K562 (cell line): ENCODE measurements around the gene GPN1. TPM values are rescaled to one million over a fixed set of nuclear protein-coding genes. Genes with fewer than 3 reads are reported as not detected.

Source experiments
- CBX2 ChIP-seq: fragments of 200-600 bp; sonication (generic); IDR thresholded peaks from one replicate; pipeline ENCODE4 v1.6.1; 2012; ENCODE audit warnings: mild to moderate bottlenecking, low read length, inconsistent platforms; ENCODE audit not compliant: insufficient read depth, poor library complexity, severe bottlenecking
- HCFC1 ChIP-seq: IDR thresholded peaks from 2 replicates; pipeline ENCODE4 v1.6.1; 2012; ENCODE audit warnings: low read depth, low read length, improper control_type of control experiment
- LCOR ChIP-seq: sonication (generic); formaldehyde crosslinking; IDR thresholded peaks from 2 replicates; pipeline ENCODE4 v1.8.0; 2022; ENCODE audit warnings: mild to moderate bottlenecking, missing genetic modification reagents
- MNT ChIP-seq, 2 experiments: fragments of 450-650 bp; conservative IDR thresholded peaks; 2 replicates each; pipeline ENCODE4 v1.6.1; 2017; ENCODE audit warnings: mild to moderate bottlenecking in 2 of 2, moderate library complexity in 2 of 2
- MTF1 ChIP-seq: fragments of 250-450 bp; sonication (Bioruptor Pico); IDR thresholded peaks from 2 replicates; pipeline ENCODE4 v1.9.0; 2021; ENCODE audit warnings: moderate library complexity, mild to moderate bottlenecking, inconsistent platforms, borderline replicate concordance
- PPARD ChIP-seq: fragments of 250-450 bp; sonication (Bioruptor Pico); IDR thresholded peaks from 2 replicates; pipeline ENCODE4 v1.8.0; 2022; ENCODE audit warnings: inconsistent platforms, mild to moderate bottlenecking, moderate library complexity
- PTRF ChIP-seq: fragments of 450-650 bp; IDR thresholded peaks from 2 replicates; pipeline ENCODE4 v1.6.1; 2016; ENCODE audit warnings: mild to moderate bottlenecking, missing genetic modification characterization, missing compliant biosample characterization
- SUPT5H ChIP-seq: fragments of 450-650 bp; IDR thresholded peaks from 2 replicates; pipeline ENCODE4 v1.6.1; 2016
- USF2 ChIP-seq: sonication (generic); formaldehyde crosslinking; IDR thresholded peaks from 2 replicates; pipeline ENCODE4 v1.5.0; 2020; ENCODE audit warnings: missing genetic modification reagents
- ZC3H4 ChIP-seq: sonication (generic); formaldehyde crosslinking; IDR thresholded peaks from 2 replicates; pipeline ENCODE4 v1.9.0; 2021; ENCODE audit warnings: missing genetic modification reagents, borderline replicate concordance
- ZNF778 ChIP-seq: fragments of 450-650 bp; formaldehyde crosslinking; IDR thresholded peaks from 2 replicates; pipeline ENCODE4 v1.4.0; 2020; ENCODE audit warnings: mild to moderate bottlenecking, moderate library complexity
- polyA plus RNA-seq, 8 experiments: library from polyadenylated mRNA; depleted of rRNA in 4 of 8; stranded (reverse) in 5 of 8; unstranded in 3 of 8; fragments of >200 nt; fragmentation: Nextera tagmentation in 2 of 8; fragmentation: Illumina TruSeq in 1 of 8; extraction: Ambion mirVana in 2 of 8; extraction: Trizol in 1 of 8; gene quantifications; 2 replicates each; pipeline versions ENCODE4 v1.2.1 to v1.2.3, GENCODE V29; 2011 to 2014; ENCODE audit warnings: inconsistent platforms in 1 of 8, missing spikeins in 1 of 8
- total RNA-seq, 7 experiments: library from RNA; depleted of rRNA in 6 of 7; stranded (reverse); fragments of >200 nt in 6 of 7; fragmentation: Illumina TruSeq in 2 of 7; extraction: Trizol in 2 of 7; gene quantifications; 2 replicates each; pipeline versions ENCODE4 v1.2.1 to v1.2.3, GENCODE V29; 2011 to 2021; ENCODE audit warnings: low replicate concordance in 1 of 7
- TF ChIP-seq, protein P1 (sequence below), 2 experiments: fragments of 450-650 bp; IDR thresholded peaks; 2 replicates each; pipeline ENCODE4 v1.6.1; 2016; ENCODE audit warnings: mild to moderate bottlenecking in 2 of 2, borderline replicate concordance in 1 of 2, low read depth in 1 of 2, moderate library complexity in 1 of 2
- TF ChIP-seq, protein P2 (sequence below): sonication (generic); formaldehyde crosslinking; IDR thresholded peaks from 2 replicates; pipeline ENCODE4 v1.8.0; 2022; ENCODE audit warnings: mild to moderate bottlenecking, missing genetic modification reagents
- TF ChIP-seq, protein P3 (sequence below): fragments of 450-650 bp; IDR thresholded peaks from 2 replicates; pipeline ENCODE4 v1.6.1; 2017; ENCODE audit warnings: mild to moderate bottlenecking, moderate library complexity

Gene GPN1
- total and polyA plus RNA-seq, 9 of the 15 experiments (the other 6 are each of a cell fraction or from before 2014, with no cell fraction given): 23.4 to 171 (median 48.2) TPM

DNA sequence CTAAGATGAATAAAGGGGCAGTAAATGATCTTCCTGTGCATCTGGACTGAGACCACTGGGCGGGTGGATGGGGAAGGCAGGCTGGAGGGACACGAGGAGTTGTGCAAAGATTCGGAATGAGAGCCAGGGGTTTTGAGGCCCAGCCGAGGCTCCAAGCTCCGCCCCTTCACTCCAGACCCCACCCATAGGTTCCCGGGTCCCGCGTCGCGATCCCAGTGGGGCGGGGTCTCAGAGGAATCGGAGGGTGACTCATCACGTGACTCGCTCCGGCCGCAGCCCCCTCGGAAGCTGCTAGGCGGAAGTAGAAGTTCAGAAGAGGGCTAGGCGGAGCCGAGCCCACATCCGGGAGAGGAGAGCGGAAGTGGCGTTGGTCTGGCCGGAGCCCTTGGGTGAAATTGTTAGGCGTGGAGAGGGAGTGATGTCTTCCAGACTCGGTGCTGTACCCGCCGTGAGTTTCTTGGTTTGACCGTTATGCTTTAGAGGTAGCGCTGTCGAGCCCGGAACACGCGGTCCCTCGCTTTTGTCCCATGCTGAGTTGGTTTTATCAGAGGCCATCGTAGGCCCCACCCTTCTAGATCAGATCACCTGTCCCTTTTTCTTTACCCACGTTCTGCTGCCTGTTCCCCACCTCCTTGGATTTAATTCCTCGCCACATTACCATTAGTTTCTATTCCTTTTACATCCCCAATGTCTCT is 46.0 kb upstream of the GPN1 start, which contains the start of gene ZNF512 (continued):
- TF ChIP-seq, protein P1, sequence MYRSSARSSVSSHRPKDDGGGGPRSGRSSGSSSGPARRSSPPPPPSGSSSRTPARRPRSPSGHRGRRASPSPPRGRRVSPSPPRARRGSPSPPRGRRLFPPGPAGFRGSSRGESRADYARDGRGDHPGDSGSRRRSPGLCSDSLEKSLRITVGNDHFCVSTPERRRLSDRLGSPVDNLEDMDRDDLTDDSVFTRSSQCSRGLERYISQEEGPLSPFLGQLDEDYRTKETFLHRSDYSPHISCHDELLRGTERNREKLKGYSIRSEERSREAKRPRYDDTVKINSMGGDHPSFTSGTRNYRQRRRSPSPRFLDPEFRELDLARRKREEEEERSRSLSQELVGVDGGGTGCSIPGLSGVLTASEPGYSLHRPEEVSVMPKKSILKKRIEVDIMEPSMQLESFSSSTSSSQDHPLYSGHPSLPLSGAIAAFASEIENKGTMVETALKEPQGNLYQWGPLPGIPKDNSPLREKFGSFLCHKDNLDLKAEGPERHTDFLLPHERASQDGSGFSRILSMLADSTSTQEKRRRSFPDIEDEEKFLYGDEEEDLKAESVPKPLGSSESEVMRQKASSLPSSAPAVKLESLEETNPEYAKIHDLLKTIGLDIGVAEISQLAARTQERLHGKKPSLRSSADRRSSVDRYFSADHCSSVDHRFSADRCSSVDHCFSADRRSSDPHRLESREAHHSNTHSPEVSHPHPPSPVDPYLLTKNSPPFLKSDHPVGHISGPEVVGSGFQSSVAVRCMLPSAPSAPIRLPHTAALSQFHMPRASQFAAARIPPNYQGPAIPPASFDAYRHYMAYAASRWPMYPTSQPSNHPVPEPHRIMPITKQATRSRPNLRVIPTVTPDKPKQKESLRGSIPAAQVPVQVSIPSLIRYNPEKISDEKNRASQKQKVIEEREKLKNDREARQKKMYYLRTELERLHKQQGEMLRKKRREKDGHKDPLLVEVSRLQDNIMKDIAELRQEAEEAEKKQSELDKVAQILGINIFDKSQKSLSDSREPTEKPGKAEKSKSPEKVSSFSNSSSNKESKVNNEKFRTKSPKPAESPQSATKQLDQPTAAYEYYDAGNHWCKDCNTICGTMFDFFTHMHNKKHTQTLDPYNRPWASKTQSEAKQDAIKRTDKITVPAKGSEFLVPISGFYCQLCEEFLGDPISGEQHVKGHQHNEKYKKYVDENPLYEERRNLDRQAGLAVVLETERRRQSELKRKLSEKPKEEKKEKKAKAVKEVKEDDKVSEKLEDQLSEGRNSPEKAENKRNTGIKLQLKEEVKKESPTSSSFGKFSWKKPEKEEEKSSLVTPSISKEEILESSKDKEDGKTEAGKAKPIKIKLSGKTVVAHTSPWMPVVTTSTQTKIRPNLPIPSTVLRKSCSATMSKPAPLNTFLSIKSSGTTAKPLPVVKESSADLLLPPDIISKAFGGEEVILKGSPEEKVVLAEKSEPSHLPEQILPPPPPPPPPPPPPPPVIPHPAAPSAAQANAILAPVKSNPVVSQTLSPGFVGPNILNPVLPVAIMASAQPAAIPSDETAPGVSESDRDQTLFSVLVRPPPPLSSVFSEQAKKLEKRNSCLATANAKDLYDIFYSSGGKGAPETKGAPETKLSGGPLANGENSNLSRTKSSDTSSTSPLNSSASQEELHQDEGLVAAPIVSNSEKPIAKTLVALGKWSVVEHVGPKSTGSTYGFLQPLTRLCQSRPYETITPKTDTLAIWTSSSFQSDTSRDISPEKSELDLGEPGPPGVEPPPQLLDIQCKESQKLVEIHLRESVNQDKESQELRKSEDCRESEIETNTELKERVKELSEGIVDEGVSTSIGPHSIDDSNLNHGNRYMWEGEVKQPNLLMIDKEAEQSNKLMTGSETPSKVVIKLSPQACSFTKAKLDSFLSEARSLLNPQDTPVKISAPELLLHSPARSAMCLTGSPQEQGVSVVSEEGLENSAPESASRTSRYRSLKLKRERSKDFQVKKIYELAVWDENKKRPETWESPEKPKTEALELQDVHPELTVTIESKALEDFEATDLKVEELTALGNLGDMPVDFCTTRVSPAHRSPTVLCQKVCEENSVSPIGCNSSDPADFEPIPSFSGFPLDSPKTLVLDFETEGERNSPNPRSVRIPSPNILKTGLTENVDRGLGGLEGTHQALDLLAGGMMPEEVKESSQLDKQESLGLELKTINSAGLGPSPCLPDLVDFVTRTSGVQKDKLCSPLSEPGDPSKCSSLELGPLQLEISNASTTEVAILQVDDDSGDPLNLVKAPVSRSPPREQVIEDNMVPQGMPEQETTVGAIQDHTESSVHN (IDR thresholded peaks at IDR 0.05; ENCODE audit: borderline replicate concordance in 1 of 2, low read depth in 1 of 2): no peak
- TF ChIP-seq ZNF778 (no peak), MNT (conservative IDR thresholded peaks at IDR 0.05) (peak; percentile 78 to 89), PTRF (no peak), LCOR (CRISPR knock-in tag) (0 out of 2 replicates have a peak, but pooled peaks have one; percentile 33), SUPT5H (peak; percentile 89), MTF1 (no peak), CBX2 (no peak), HCFC1 (peak; percentile 44; the same call in 1 of the 2 replicates), ZC3H4 (CRISPR knock-in tag) (no peak), USF2 (peak; percentile 97), PPARD (CRISPR knock-in tag) (no peak)
- TF ChIP-seq, protein P2, sequence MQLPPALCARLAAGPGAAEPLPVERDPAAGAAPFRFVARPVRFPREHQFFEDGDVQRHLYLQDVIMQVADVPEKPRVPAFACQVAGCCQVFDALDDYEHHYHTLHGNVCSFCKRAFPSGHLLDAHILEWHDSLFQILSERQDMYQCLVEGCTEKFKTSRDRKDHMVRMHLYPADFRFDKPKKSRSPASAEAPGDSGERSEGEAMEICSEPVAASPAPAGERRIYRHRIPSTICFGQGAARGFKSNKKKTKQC (CRISPR knock-in tag): 0 out of 2 replicates have a peak, but pooled peaks have one; percentile 47
- TF ChIP-seq, protein P3, sequence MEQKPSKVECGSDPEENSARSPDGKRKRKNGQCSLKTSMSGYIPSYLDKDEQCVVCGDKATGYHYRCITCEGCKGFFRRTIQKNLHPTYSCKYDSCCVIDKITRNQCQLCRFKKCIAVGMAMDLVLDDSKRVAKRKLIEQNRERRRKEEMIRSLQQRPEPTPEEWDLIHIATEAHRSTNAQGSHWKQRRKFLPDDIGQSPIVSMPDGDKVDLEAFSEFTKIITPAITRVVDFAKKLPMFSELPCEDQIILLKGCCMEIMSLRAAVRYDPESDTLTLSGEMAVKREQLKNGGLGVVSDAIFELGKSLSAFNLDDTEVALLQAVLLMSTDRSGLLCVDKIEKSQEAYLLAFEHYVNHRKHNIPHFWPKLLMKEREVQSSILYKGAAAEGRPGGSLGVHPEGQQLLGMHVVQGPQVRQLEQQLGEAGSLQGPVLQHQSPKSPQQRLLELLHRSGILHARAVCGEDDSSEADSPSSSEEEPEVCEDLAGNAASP: no peak
